NCI-H748 (cell line): ENCODE data around the gene SEC11C.
A peak's percentile ranks its signal among the peaks of the same experiment; 100 is the strongest.

Source experiments
- DNase-seq: peaks from one replicate; lab custom pipeline; 2025; ENCODE audit not compliant: unreplicated experiment; lab: John Stamatoyannopoulos, UW

Gene SEC11C

GRCh38 chr18:59143441-59143840, 3.8 kb downstream of the SEC11C start:
- no peak for DNase-seq

DNA sequence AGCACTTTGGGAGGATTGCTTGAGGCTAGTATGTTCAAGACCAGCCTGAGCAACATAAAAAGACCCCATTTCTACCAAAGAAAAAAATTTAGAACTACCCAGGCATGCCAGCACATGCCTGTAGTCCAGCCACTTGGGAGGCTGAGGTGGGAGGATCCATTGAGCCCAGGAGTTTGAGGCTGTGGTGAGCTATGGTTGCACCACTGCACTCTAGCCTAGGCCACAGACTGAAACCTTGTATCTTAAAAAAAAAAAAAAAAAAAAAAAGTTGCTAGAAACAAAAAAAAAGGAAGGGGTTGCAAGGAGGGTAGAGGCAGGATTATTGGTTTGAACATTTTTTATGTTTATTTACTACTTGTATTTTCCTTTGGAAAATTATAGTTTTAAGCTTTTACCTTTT, 4.8 kb downstream of the SEC11C start:
- DNase-seq = peak; percentile 23

DNA sequence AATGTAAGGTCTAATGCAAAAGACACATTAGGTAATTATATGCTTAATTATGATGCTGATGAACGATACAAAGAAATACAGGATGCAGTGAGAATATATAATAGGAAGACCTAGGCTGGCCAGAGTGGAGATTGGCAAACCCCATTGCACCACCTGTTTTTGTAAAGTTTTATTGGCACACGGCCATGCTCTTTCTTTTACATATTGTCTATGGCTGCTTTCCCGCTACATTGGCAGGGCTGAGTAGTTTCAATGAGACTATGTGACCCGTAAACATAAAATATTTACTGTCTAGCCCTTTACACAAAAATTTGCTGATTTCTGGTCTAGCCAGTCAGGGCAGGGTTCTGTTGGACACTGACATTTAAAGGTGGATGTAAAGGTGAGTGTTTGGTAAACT, 5.4 kb downstream of the SEC11C start:
- peak; percentile 85 for DNase-seq

- peak; percentile 98 for DNase-seq
These were observed 8.5 kb downstream of the SEC11C start for GRCh38 chr18:59148192-59148591.

DNA sequence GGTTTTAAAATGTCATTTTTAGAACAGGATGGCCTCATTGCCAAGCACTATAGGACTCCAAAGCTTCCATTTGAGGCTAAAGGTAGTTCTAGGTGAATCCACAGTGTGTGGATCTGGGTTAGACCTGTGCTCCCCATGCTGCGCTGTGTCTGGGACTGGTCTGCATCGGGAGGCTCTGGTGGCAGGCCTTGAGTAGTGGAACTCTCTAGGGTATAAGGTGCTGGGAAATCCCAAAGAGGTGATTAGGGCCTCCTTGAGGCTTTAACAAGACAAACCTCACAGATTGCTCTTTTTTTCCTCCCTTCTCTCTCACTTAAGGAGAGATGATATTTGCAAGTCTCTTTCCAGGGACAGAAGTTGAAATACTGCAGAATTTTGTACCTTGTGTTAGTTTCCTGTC, 9.3 kb downstream of the SEC11C start:
- peak; percentile 78 for DNase-seq

GRCh38 chr18:59149416-59149815, 9.7 kb downstream of the SEC11C start:
- peak; percentile 27 for DNase-seq

DNA sequence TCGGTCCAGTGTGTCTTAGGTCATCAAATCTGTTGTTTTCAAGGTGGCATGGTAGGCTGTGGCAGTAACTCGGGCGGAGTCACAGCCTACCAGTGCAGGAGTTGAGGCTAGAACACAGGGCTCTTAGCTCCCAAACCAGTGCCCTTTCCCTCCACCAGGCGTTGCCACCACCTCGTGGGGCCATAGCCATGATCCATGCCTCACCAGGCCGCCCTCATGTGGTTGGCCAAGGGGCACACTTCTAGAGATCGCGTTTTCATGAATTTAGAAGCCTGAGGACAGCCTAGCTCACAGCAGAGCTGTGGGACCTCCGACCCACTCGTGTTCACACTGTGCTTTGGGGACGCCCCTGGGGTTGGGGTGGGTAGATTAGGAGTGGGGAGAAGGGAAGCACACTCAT, 10.6 kb downstream of the SEC11C start:
- DNase-seq = no peak

GRCh38 chr18:59155153-59155552, 15.5 kb downstream of the SEC11C start:
- no peak for DNase-seq

- DNase-seq = no peak
These were observed 16.6 kb downstream of the SEC11C start for GRCh38 chr18:59156316-59156715.

- no peak for DNase-seq
These were observed 19.6 kb downstream of the SEC11C start for GRCh38 chr18:59159265-59159664.

DNA sequence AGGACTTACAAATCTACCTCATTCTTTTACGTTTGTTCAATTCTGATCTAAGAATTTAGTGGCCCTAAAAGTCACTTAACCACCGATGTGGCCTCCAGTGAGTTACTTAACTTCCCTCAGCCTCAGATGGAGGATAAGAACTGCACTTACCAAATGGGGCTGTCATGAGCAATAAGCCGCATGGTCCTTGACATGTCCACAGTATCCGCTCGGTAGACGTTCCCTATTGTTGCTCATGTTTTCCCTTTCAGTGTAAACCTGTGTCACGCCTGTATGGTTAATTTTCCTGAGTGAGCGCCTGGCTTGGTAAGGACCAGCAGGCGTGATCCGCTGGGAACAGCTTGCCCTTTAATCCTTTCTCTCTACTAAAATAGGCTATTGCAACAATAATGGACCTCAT, 20.3 kb downstream of the SEC11C start:
- DNase-seq = peak; percentile 67

DNA sequence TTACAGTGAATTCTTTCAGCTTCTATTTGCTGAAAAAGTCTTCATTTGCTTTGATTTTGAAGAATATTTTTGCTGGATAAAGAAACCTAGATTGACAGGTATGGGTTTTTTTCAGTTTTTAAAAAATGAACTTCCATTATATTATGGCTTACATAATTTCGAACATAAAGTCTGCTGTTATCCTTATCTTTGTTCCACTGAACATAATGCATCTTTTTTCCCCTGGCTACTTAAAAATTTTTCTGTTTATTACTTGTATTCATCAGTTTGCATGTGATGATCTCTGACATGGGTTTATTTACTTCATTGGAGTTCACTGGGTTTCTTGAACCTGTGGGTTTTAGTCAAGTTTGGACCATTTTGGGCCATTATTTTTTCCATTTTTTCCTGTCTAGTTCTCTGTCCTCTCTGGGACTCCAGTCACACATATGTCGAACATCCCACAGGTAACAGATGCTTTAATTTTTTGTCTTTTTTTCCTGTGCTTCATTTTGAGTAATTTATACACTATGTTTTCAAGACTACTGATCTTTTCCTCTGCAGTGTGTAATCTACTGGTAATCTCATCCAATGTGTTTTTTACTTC, 33.1 kb downstream of the SEC11C start:
- DNase-seq = peak; percentile 35

DNA sequence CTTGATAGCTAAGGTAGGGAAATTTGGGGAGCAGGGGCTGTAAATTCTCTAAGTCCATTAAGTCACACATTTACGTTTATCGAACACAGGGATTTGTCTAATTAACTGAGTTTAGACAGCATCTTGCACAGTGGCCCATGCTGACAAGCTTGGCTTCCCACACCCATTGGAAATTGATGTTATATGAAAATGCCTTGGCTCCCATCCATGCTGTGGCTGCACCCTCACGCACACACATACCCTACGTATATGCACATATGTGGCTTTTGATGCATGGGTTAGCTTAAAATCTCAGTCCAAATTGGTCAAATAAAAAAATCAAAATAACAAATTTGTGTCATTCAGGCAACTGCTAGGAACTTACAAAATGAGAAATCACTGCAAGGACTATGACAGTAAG, 37.8 kb downstream of the SEC11C start:
- DNase-seq = no peak

- no peak for DNase-seq
These were observed 40.6 kb downstream of the SEC11C start for GRCh38 chr18:59180150-59180845.

DNA sequence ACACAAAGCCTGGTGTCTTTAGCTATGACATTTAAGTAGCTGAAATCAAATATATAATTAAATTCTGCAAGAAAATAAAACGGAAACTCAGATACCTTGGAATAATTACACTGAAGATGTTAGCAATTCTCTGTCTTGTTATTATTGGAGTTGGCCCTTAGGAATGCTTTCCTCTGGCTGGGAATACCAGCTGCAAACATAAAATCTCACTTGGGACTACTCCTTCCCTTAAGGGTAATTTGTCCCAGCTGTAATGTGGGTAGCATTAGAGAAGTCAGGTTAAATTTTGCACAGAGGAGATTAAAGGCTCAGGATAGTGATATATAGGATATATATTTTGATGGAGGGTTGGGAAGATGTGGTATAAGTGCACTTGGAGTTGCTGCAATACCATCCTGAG, 43.0 kb downstream of the SEC11C start:
- DNase-seq = no peak

- peak; percentile 57 for DNase-seq
These were observed 49.3 kb downstream of the SEC11C start for GRCh38 chr18:59189008-59189407.

DNA sequence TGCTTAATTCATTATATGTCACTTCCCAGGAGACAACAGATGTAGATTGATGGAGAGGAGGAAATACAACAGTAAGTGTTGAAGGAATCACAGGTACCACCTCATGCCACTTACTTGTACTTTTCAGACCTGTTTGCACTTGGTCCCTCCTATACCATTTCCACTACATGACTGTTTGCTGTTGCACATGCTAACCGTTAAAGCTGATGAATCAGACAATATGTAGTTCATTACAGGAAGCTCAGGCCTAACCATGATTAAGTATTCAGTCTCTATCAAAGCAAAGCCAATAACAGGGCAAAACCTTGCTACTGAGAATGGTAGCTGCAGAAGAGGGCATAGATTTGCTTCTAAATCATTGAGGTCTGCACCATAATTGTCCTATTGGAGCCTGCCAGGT, 50.1 kb downstream of the SEC11C start:
- no peak for DNase-seq

DNA sequence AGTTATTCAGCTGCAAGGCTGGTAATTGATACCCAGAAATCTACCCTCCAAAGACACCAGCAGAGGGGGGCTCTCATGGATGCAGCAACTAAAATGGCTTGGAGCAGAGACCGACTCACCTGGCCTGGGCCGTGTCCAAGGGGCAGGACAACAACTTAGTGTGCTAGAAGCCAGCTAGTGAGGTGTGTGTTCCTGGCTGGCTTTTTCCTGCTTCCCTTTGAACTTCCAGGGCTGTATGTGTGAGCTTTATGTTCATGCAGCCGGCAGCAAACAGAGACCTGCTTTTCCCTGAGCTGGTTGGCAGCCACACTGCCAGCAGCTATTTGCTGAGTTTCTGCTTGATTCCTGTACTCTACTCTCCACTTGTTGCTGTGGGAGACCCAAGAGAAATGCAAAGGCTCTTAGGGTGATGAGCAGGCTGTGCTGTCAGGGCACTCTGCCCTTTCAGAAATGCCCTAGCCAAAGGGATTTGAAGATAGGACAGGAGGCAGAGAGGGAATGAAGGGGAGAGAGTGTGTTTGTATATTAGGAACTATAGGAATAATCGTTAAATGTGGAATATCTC, 56.6 kb downstream of the SEC11C start:
- DNase-seq = peak; percentile 44

DNA sequence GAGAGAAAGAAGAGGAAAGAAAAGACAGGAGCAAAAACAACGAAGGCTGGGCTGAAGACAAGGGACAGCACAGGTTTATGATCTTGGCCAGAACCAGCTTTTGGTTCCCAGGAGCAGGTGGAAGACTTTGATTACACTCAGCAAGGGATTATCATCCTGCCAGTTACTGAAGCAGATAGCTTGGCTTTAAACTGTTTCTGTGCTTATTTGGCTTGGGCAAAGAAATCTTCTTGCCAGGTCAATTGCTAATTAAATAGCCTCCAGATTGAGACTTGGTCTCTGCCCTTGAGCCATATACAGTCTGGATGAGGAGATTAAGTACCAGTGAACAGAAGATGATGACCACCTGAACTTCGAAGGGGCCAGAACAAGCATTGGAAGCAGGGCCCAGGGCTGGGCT, 58.0 kb downstream of the SEC11C start:
- DNase-seq = no peak

DNA sequence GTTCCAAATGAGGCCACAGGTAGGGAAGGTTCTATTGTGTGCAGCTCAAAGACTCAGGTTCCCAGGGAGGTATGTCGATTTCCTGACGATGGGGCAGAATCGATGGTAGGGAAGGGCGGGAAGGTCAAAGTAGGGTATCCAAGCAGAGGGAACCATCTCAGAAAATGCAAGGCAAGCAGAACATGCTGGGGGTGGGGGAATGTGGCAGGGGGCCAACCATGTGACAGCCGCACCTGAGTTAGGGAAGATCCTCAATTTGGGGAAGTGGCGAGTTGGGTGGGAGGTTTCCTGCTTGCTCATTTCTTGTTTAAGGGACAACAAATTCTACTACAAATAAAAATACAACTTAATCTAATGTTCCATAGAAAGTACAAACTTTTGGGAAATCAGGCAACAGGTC, 58.5 kb downstream of the SEC11C start:
- DNase-seq = no peak

- no peak for DNase-seq
These were observed 61.1 kb downstream of the SEC11C start for GRCh38 chr18:59200787-59201186.

DNA sequence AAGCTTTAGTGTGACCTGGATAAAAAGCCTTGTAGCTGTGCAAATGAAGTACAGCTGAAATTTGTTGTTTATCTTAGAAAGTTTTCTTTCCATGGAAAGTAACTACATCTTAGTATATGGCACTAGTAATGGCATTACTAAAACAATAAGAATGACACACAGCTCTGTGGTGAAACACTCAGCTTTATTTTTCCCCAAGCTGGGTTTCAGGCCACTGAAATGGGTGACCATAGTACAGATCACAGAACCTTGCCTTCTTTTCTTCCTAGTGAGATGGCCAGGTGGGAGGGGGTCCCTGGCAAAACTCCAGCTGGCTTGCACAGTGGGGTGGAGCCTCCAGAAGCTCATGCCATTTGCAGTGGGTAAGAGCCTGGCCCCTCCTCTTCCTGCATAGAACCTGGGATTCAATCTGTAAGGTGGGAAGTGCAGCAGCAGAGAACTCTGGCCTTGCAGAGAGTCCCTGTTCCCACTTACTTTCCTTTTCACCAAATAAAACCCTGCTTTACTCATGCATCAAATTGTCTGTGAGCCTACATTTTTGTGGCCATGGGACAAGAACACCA, 62.7 kb downstream of the SEC11C start:
- DNase-seq = peak; percentile 74
